ENCODE results near the gene ZNF611.
"Not testable (repeated sequence)": the region's sequence is repeated elsewhere in the genome, so short reads cannot be mapped to it uniquely, and the experiment has no call there.

The ZNF611 gene

GRCh38 chr19:52689843-52690368, 44.9 kb downstream of the ZNF611 start:
- DNase-seq (ENCODE audit: low spot score), result no peak

GRCh38 chr19:52688925-52689796, 45.7 kb downstream of the ZNF611 start:
- not testable (repeated sequence) for DNase-seq (ENCODE audit: low spot score)

More at GRCh38 chr19:52689843-52690368, 44.9 kb downstream of the ZNF611 start:
- no peak for TF ChIP-seq CTCF (IDR thresholded peaks at IDR 0.05; ENCODE audit: extremely low read depth, missing control alignments)

GRCh38 chr19:52688335-52688734, 46.5 kb downstream of the ZNF611 start:
- DNase-seq (ENCODE audit: low spot score), result no peak
- TF ChIP-seq CTCF (IDR thresholded peaks at IDR 0.05; ENCODE audit: extremely low read depth, missing control alignments), result no peak

GRCh38 chr19:52687684-52688083, 47.2 kb downstream of the ZNF611 start:
- TF ChIP-seq CTCF (IDR thresholded peaks at IDR 0.05; ENCODE audit: extremely low read depth, missing control alignments), result no peak
- DNase-seq (ENCODE audit: low spot score), result no peak

- no peak for TF ChIP-seq CTCF (IDR thresholded peaks at IDR 0.05; ENCODE audit: extremely low read depth, missing control alignments)
- DNase-seq (ENCODE audit: low spot score), result no peak
Measured at GRCh38 chr19:52685811-52686210, 49.0 kb downstream of the ZNF611 start.

- DNase-seq (ENCODE audit: low spot score), result not testable (repeated sequence)
Measured at GRCh38 chr19:52681216-52681615, 53.6 kb downstream of the ZNF611 start.

GRCh38 chr19:52679598-52679997, 55.2 kb downstream of the ZNF611 start:
- no peak for DNase-seq (ENCODE audit: low spot score)
- TF ChIP-seq CTCF (IDR thresholded peaks at IDR 0.05; ENCODE audit: extremely low read depth, missing control alignments), result no peak

GRCh38 chr19:52675239-52675638, 59.6 kb downstream of the ZNF611 start:
- DNase-seq (ENCODE audit: low spot score), result not testable (repeated sequence)

GRCh38 chr19:52673014-52673413, 61.8 kb downstream of the ZNF611 start:
- DNase-seq (ENCODE audit: low spot score), result no peak
- no peak for TF ChIP-seq CTCF (IDR thresholded peaks at IDR 0.05; ENCODE audit: extremely low read depth, missing control alignments)

Measured in GM20000 (cell line).